Measurements from ENCODE around the gene TCF23. TPM values are rescaled to one million over a fixed set of nuclear protein-coding genes. Genes with fewer than 3 reads are reported as not detected.

Gene TCF23
- total and polyA plus RNA-seq, 2 experiments from 2014 or later = 0.03 to 0.07 TPM

DNA sequence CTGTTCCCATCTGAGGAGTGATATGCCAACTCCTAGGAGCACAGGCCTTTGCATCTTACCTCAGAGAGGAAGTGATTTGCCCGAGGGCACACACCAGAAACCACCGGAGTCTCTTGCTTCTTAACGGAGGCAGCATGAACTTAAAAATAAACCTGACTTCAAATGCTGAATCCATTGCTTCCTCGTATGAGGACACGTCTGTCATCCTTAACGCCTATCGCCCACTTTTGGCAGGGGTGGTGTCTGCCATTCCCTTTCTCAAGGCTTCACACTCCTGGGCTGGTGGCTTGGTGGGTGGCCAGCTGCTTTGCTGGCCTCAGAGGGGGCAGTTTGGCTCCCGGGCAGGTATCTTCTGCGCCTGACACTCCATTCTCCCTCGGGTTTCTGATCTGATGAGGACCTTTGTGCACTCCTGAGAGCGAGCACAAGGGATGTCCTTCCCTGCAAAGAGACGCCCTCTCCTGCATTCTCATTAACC is 13.3 kb upstream of the TCF23 start:
- Histone ChIP-seq H3K4me1 (ENCODE audit: insufficient read depth) (peaks cover 6% of the 10 kb centered on the region; the same call in 1 of the 2 replicates), H3K27ac (ENCODE audit: low read depth) (no peak overlapping the region), H3K27me3 (ENCODE audit: insufficient read depth) (no peaks in the 10 kb centered on the region), H3K4me2 (no peak overlapping the region), H3K9me2 (ENCODE audit: insufficient read depth) (no peaks in the 10 kb centered on the region), H3F3A (replicated peaks; ENCODE audit: low read depth) (no peaks in the 10 kb centered on the region; the same call in 1 of the 2 replicates), H4K20me1 (replicated peaks; ENCODE audit: insufficient read depth) (peaks cover 10% of the 10 kb centered on the region; the same call in 1 of the 2 replicates), H3K36me3 (ENCODE audit: insufficient read depth) (no peaks in the 10 kb centered on the region), H3K79me2 (replicated peaks; ENCODE audit: insufficient read depth) (peaks cover 11% of the 10 kb centered on the region), H2AFZ (peak overlapping the region; percentile 97; the same call in 1 of the 2 replicates), H3K4me3 (no peak overlapping the region)
- Mint-ChIP-seq H3K9me3 (no peaks in the 10 kb centered on the region), H3K4me3 (peak overlapping the region; percentile 89), H3K4me1 (peaks cover 10% of the 10 kb centered on the region; the same call in 2 of the 3 replicates), H3K36me3 (ENCODE audit: low read depth) (peaks cover 23% of the 10 kb centered on the region; the same call in 2 of the 3 replicates), H3K27me3 (ENCODE audit: insufficient read depth, low read depth, poor library complexity) (peaks cover 10% of the 10 kb centered on the region), H3K27ac (no peak overlapping the region; the same call in 1 of the 2 replicates)
- ATAC-seq (no peak), DNase-seq (ENCODE audit: low spot score) (no peak)
- TF ChIP-seq CREB1 (CRISPR knock-in tag; IDR thresholded peaks at IDR 0.05; ENCODE audit: low read depth) (no peak), STAT1 (IDR thresholded peaks at IDR 0.05; ENCODE audit: unreplicated experiment) (no peak), POLR2AphosphoS5 (IDR thresholded peaks at IDR 0.05; ENCODE audit: low read depth) (no peak), ZNF331 (CRISPR knock-in tag; IDR thresholded peaks at IDR 0.05; ENCODE audit: low read depth) (no peak), ZNF114 (CRISPR knock-in tag; IDR thresholded peaks at IDR 0.05) (no peak), NANOG (IDR thresholded peaks at IDR 0.05; ENCODE audit: borderline replicate concordance) (no peak), EZH2 (IDR thresholded peaks at IDR 0.05; ENCODE audit: low read depth, unreplicated experiment) (no peak)
- TF ChIP-seq, protein P1, sequence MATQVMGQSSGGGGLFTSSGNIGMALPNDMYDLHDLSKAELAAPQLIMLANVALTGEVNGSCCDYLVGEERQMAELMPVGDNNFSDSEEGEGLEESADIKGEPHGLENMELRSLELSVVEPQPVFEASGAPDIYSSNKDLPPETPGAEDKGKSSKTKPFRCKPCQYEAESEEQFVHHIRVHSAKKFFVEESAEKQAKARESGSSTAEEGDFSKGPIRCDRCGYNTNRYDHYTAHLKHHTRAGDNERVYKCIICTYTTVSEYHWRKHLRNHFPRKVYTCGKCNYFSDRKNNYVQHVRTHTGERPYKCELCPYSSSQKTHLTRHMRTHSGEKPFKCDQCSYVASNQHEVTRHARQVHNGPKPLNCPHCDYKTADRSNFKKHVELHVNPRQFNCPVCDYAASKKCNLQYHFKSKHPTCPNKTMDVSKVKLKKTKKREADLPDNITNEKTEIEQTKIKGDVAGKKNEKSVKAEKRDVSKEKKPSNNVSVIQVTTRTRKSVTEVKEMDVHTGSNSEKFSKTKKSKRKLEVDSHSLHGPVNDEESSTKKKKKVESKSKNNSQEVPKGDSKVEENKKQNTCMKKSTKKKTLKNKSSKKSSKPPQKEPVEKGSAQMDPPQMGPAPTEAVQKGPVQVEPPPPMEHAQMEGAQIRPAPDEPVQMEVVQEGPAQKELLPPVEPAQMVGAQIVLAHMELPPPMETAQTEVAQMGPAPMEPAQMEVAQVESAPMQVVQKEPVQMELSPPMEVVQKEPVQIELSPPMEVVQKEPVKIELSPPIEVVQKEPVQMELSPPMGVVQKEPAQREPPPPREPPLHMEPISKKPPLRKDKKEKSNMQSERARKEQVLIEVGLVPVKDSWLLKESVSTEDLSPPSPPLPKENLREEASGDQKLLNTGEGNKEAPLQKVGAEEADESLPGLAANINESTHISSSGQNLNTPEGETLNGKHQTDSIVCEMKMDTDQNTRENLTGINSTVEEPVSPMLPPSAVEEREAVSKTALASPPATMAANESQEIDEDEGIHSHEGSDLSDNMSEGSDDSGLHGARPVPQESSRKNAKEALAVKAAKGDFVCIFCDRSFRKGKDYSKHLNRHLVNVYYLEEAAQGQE (IDR thresholded peaks at IDR 0.05; ENCODE audit: unreplicated experiment) = no peak
- TF ChIP-seq, protein P2, sequence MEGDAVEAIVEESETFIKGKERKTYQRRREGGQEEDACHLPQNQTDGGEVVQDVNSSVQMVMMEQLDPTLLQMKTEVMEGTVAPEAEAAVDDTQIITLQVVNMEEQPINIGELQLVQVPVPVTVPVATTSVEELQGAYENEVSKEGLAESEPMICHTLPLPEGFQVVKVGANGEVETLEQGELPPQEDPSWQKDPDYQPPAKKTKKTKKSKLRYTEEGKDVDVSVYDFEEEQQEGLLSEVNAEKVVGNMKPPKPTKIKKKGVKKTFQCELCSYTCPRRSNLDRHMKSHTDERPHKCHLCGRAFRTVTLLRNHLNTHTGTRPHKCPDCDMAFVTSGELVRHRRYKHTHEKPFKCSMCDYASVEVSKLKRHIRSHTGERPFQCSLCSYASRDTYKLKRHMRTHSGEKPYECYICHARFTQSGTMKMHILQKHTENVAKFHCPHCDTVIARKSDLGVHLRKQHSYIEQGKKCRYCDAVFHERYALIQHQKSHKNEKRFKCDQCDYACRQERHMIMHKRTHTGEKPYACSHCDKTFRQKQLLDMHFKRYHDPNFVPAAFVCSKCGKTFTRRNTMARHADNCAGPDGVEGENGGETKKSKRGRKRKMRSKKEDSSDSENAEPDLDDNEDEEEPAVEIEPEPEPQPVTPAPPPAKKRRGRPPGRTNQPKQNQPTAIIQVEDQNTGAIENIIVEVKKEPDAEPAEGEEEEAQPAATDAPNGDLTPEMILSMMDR (conservative IDR thresholded peaks at IDR 0.05; ENCODE audit: low read depth in 2 of 2) = no peak

DNA sequence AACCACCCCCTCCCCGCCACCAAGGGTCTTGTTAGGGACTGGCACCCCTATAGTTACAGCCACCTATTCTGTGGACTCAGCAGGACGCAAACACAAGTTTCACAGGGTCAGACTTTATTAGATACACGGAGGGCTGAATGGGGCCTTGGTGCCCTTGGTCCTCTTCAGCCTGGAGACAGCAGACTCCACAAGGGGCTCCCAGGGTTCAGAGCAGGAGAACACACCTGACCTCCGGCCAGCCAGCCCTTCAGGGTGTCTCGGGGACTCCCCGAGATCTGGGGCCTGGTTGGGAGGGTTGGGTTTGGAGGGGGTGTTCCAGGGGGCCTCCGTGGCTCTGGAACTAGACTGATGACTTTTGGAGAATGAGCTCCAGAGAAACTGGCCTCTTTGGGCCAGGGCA is 12.1 kb upstream of the TCF23 start:
- H3K4me1 Mint-ChIP-seq = peaks cover 10% of the 10 kb centered on the region; the same call in 2 of the 3 replicates
- Histone ChIP-seq H3K27ac (ENCODE audit: low read depth) (no peak overlapping the region), H3F3A (replicated peaks; ENCODE audit: low read depth) (no peaks in the 10 kb centered on the region; the same call in 1 of the 2 replicates), H3K4me3 (no peak overlapping the region), H3K9me2 (ENCODE audit: insufficient read depth) (no peaks in the 10 kb centered on the region), H3K4me1 (ENCODE audit: insufficient read depth) (peaks cover 6% of the 10 kb centered on the region; the same call in 1 of the 2 replicates), H4K20me1 (replicated peaks; ENCODE audit: insufficient read depth) (peaks cover 10% of the 10 kb centered on the region; the same call in 1 of the 2 replicates), H3K36me3 (ENCODE audit: insufficient read depth) (no peaks in the 10 kb centered on the region), H3K4me2 (no peak overlapping the region), H3K27me3 (ENCODE audit: insufficient read depth) (no peaks in the 10 kb centered on the region), H2AFZ (no peak overlapping the region), H3K79me2 (replicated peaks; ENCODE audit: insufficient read depth) (peaks cover 11% of the 10 kb centered on the region)
- DNase-seq (ENCODE audit: low spot score) (no peak), ATAC-seq (no peak)
- no peak overlapping the region for H3K27ac Mint-ChIP-seq
- no peak overlapping the region for H3K4me3 Mint-ChIP-seq
- H3K36me3 Mint-ChIP-seq (ENCODE audit: low read depth) = peaks cover 13% of the 10 kb centered on the region; the same call in 2 of the 3 replicates
- H3K27me3 Mint-ChIP-seq (ENCODE audit: insufficient read depth, low read depth, poor library complexity) = peaks cover 8% of the 10 kb centered on the region
- H3K9me3 Mint-ChIP-seq = no peaks in the 10 kb centered on the region
- TF ChIP-seq CREB1 (CRISPR knock-in tag; IDR thresholded peaks at IDR 0.05; ENCODE audit: low read depth) = no peak
- TF ChIP-seq, protein P3, sequence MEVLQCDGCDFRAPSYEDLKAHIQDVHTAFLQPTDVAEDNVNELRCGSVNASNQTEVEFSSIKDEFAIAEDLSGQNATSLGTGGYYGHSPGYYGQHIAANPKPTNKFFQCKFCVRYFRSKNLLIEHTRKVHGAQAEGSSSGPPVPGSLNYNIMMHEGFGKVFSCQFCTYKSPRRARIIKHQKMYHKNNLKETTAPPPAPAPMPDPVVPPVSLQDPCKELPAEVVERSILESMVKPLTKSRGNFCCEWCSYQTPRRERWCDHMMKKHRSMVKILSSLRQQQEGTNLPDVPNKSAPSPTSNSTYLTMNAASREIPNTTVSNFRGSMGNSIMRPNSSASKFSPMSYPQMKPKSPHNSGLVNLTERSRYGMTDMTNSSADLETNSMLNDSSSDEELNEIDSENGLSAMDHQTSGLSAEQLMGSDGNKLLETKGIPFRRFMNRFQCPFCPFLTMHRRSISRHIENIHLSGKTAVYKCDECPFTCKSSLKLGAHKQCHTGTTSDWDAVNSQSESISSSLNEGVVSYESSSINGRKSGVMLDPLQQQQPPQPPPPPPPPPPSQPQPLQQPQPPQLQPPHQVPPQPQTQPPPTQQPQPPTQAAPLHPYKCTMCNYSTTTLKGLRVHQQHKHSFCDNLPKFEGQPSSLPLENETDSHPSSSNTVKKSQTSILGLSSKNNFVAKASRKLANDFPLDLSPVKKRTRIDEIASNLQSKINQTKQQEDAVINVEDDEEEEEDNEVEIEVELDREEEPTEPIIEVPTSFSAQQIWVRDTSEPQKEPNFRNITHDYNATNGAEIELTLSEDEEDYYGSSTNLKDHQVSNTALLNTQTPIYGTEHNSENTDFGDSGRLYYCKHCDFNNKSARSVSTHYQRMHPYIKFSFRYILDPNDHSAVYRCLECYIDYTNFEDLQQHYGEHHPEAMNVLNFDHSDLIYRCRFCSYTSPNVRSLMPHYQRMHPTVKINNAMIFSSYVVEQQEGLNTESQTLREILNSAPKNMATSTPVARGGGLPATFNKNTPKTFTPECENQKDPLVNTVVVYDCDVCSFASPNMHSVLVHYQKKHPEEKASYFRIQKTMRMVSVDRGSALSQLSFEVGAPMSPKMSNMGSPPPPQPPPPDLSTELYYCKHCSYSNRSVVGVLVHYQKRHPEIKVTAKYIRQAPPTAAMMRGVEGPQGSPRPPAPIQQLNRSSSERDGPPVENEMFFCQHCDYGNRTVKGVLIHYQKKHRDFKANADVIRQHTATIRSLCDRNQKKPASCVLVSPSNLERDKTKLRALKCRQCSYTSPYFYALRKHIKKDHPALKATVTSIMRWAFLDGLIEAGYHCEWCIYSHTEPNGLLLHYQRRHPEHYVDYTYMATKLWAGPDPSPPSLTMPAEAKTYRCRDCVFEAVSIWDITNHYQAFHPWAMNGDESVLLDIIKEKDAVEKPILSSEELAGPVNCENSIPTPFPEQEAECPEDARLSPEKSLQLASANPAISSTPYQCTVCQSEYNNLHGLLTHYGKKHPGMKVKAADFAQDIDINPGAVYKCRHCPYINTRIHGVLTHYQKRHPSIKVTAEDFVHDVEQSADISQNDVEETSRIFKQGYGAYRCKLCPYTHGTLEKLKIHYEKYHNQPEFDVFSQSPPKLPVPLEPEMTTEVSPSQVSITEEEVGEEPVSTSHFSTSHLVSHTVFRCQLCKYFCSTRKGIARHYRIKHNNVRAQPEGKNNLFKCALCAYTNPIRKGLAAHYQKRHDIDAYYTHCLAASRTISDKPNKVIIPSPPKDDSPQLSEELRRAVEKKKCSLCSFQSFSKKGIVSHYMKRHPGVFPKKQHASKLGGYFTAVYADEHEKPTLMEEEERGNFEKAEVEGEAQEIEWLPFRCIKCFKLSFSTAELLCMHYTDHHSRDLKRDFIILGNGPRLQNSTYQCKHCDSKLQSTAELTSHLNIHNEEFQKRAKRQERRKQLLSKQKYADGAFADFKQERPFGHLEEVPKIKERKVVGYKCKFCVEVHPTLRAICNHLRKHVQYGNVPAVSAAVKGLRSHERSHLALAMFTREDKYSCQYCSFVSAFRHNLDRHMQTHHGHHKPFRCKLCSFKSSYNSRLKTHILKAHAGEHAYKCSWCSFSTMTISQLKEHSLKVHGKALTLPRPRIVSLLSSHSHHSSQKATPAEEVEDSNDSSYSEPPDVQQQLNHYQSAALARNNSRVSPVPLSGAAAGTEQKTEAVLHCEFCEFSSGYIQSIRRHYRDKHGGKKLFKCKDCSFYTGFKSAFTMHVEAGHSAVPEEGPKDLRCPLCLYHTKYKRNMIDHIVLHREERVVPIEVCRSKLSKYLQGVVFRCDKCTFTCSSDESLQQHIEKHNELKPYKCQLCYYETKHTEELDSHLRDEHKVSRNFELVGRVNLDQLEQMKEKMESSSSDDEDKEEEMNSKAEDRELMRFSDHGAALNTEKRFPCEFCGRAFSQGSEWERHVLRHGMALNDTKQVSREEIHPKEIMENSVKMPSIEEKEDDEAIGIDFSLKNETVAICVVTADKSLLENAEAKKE (CRISPR knock-in tag; IDR thresholded peaks at IDR 0.05) = no peak
- TF ChIP-seq EZH2 (IDR thresholded peaks at IDR 0.05; ENCODE audit: low read depth, unreplicated experiment) = no peak
